SK-N-SH treated with all-trans-retinoic acid at 6 μM for 48 hours (cell line): Measurements from ENCODE around the gene MAFF.

ENCODE experiments used
- ATAC-seq: fragments of 200-7000 bp; cut with Tn5 transposase; 3 replicates; pipeline ENCODE4 v1.9.1; 2020; ENCODE audit warnings: mild to moderate bottlenecking, moderate library complexity
- ARNTL ChIP-seq: fragments of 450-650 bp; formaldehyde crosslinking; IDR thresholded peaks from 2 replicates; pipeline ENCODE4 v1.5.0; 2020; ENCODE audit warnings: low read depth, mild to moderate bottlenecking, moderate library complexity, borderline replicate concordance
- BACH2 ChIP-seq: fragments of 250-450 bp; sonication (Bioruptor Pico); IDR thresholded peaks from 2 replicates; pipeline ENCODE4 v1.9.0; 2021; ENCODE audit warnings: mild to moderate bottlenecking, borderline replicate concordance
- CREB5 ChIP-seq: fragments of 250-450 bp; sonication (Bioruptor Pico); IDR thresholded peaks from 2 replicates; pipeline ENCODE4 v1.5.1; 2020; ENCODE audit warnings: low read depth, mild to moderate bottlenecking, moderate library complexity
- CSDC2 ChIP-seq: fragments of 250-450 bp; sonication (Bioruptor Pico); IDR thresholded peaks from 2 replicates; pipeline ENCODE4 v1.5.0; 2020; ENCODE audit warnings: mild to moderate bottlenecking, moderate library complexity
- CSRNP3 ChIP-seq: fragments of 250-450 bp; sonication (Bioruptor Pico); IDR thresholded peaks from 2 replicates; pipeline ENCODE4 v1.5.1; 2021; ENCODE audit warnings: mild to moderate bottlenecking, moderate library complexity
- ESRRG ChIP-seq: fragments of 250-450 bp; sonication (Bioruptor Pico); IDR thresholded peaks from 2 replicates; pipeline ENCODE4 v1.6.1; 2021; ENCODE audit warnings: mild to moderate bottlenecking
- GLIS3 ChIP-seq: fragments of 250-450 bp; sonication (Bioruptor Pico); IDR thresholded peaks from 2 replicates; pipeline ENCODE4 v1.5.0; 2020; ENCODE audit warnings: mild to moderate bottlenecking, moderate library complexity
- ISL1 ChIP-seq: fragments of 250-450 bp; sonication (Bioruptor Pico); IDR thresholded peaks from 2 replicates; pipeline ENCODE4 v2.1.2; 2022; ENCODE audit warnings: mild to moderate bottlenecking, moderate library complexity
- OSR1 ChIP-seq: fragments of 250-450 bp; sonication (Bioruptor Pico); IDR thresholded peaks from 2 replicates; pipeline ENCODE4 v1.8.0; 2022; ENCODE audit warnings: moderate library complexity, mild to moderate bottlenecking, inconsistent platforms
- PATZ1 ChIP-seq: fragments of 250-450 bp; sonication (Bioruptor Pico); IDR thresholded peaks from 2 replicates; pipeline ENCODE4 v1.8.0; 2020; ENCODE audit warnings: mild to moderate bottlenecking, moderate library complexity, borderline replicate concordance
- POU6F1 ChIP-seq: fragments of 250-450 bp; sonication (Bioruptor Pico); IDR thresholded peaks from 2 replicates; pipeline ENCODE4 v1.8.0; 2021; ENCODE audit warnings: low read depth, mild to moderate bottlenecking, moderate library complexity, borderline replicate concordance
- PPARA ChIP-seq: fragments of 250-450 bp; sonication (Bioruptor Pico); IDR thresholded peaks from 2 replicates; pipeline ENCODE4 v1.5.0; 2020; ENCODE audit warnings: mild to moderate bottlenecking, borderline replicate concordance
- RARB ChIP-seq: fragments of 250-450 bp; sonication (Bioruptor Pico); IDR thresholded peaks from 2 replicates; pipeline ENCODE4 v1.8.0; 2021; ENCODE audit warnings: mild to moderate bottlenecking, moderate library complexity
- TCF4 ChIP-seq: fragments of 250-450 bp; sonication (Bioruptor Pico); IDR thresholded peaks from 2 replicates; pipeline ENCODE4 v1.8.0; 2021; ENCODE audit warnings: mild to moderate bottlenecking, moderate library complexity, borderline replicate concordance
- TOX ChIP-seq: fragments of 250-450 bp; sonication (Bioruptor Pico); IDR thresholded peaks from 2 replicates; pipeline ENCODE4 v1.8.0; 2021; ENCODE audit warnings: mild to moderate bottlenecking, moderate library complexity, borderline replicate concordance
- TSHZ2 ChIP-seq: fragments of 250-450 bp; sonication (Bioruptor Pico); IDR thresholded peaks from 2 replicates; pipeline ENCODE4 v1.5.0; 2020; ENCODE audit warnings: mild to moderate bottlenecking, moderate library complexity
- ZC3H10 ChIP-seq: fragments of 250-450 bp; sonication (Bioruptor Pico); IDR thresholded peaks from 2 replicates; pipeline ENCODE4 v1.5.1; 2021; ENCODE audit warnings: mild to moderate bottlenecking, moderate library complexity
- ZFP3 ChIP-seq: fragments of 250-450 bp; sonication (Bioruptor Pico); IDR thresholded peaks from 2 replicates; pipeline ENCODE4 v1.5.0; 2020; ENCODE audit warnings: mild to moderate bottlenecking, moderate library complexity
- ZFP30 ChIP-seq: fragments of 450-650 bp; formaldehyde crosslinking; IDR thresholded peaks from 2 replicates; pipeline ENCODE4 v1.5.0; 2022; ENCODE audit warnings: mild to moderate bottlenecking, moderate library complexity
- ZNF565 ChIP-seq: fragments of 450-650 bp; formaldehyde crosslinking; conservative IDR thresholded peaks from 2 replicates; pipeline ENCODE4 v1.5.0; 2020; ENCODE audit warnings: low read depth, mild to moderate bottlenecking, moderate library complexity
- ZNF70 ChIP-seq: fragments of 450-650 bp; formaldehyde crosslinking; IDR thresholded peaks from 2 replicates; pipeline ENCODE4 v1.5.0; 2020; ENCODE audit warnings: mild to moderate bottlenecking, moderate library complexity
- ZNF8 ChIP-seq: fragments of 450-650 bp; formaldehyde crosslinking; IDR thresholded peaks from 2 replicates; pipeline ENCODE4 v1.5.0; 2020; ENCODE audit warnings: mild to moderate bottlenecking, moderate library complexity

The MAFF gene

GRCh38 chr22:38220163-38220562 is 18.4 kb downstream of the MAFF start (continued):
- TF ChIP-seq ARNTL, result no peak
- TF ChIP-seq TSHZ2 (CRISPR knock-in tag), result no peak
- no peak for TF ChIP-seq ESRRG (CRISPR knock-in tag)
- TF ChIP-seq TOX (CRISPR knock-in tag), result no peak

GRCh38 chr22:38220653-38221386 is 19.0 kb downstream of the MAFF start:
- TF ChIP-seq CSRNP3 (no peak), ZNF70 (no peak), CSDC2 (CRISPR knock-in tag) (no peak), ZFP3 (CRISPR knock-in tag) (no peak), ARNTL (no peak), OSR1 (no peak), ZNF8 (CRISPR knock-in tag) (no peak), BACH2 (CRISPR knock-in tag) (no peak), ZNF565 (CRISPR knock-in tag) (no peak)
- ATAC-seq, result no peak

- no peak for TF ChIP-seq ISL1 (CRISPR knock-in tag)
- no peak for TF ChIP-seq RARB (CRISPR knock-in tag)
- no peak for TF ChIP-seq GLIS3
- TF ChIP-seq ZNF70, result no peak
- TF ChIP-seq POU6F1 (CRISPR knock-in tag), result no peak
- no peak for TF ChIP-seq ESRRG (CRISPR knock-in tag)
- no peak for TF ChIP-seq ZFP3 (CRISPR knock-in tag)
- no peak for TF ChIP-seq CSDC2 (CRISPR knock-in tag)
- TF ChIP-seq PPARA (CRISPR knock-in tag), result no peak
- no peak for TF ChIP-seq BACH2 (CRISPR knock-in tag)
- TF ChIP-seq TCF4 (CRISPR knock-in tag), result no peak
- no peak for TF ChIP-seq ZNF8 (CRISPR knock-in tag)
- TF ChIP-seq ZC3H10 (CRISPR knock-in tag), result no peak
- TF ChIP-seq PATZ1 (CRISPR knock-in tag), result no peak
- no peak for TF ChIP-seq ZFP30
- no peak for TF ChIP-seq CSRNP3
- no peak for TF ChIP-seq TSHZ2 (CRISPR knock-in tag)
- no peak for TF ChIP-seq CREB5 (CRISPR knock-in tag)
- no peak for TF ChIP-seq ARNTL
- no peak for ATAC-seq
Measured at GRCh38 chr22:38221407-38221806, 19.6 kb downstream of the MAFF start.
